CD4-positive, alpha-beta T cell treated with Interferon alpha-2 for 1 hour (primary cell): Measurements from ENCODE around the gene ADGRG2.

Source experiments
- DNase-seq, 2 donors: peaks; one replicate each; pipeline ENCODE4 v3.0.0-alpha.2; 2020 to 2022

The ADGRG2 gene

GRCh38 chrX:19121898-19122640 lies at the start of gene ADGRG2:
Gene ADGRG2 (minus strand): TSS chrX:19122468. CDS start chrX:19068834, 53,634 bp downstream.
- DNase-seq, result no peak

- no peak for DNase-seq
Measured at GRCh38 chrX:19168609-19169008, 46.3 kb upstream of the ADGRG2 start.

- DNase-seq, result no peak
Measured at GRCh38 chrX:19162851-19163250, 40.6 kb upstream of the ADGRG2 start.

GRCh38 chrX:19156186-19156585 lies 33.9 kb upstream of the ADGRG2 start:
- DNase-seq, result no peak

GRCh38 chrX:19152762-19153161 lies 30.5 kb upstream of the ADGRG2 start:
- no peak for DNase-seq

GRCh38 chrX:19137067-19137466 lies 14.8 kb upstream of the ADGRG2 start:
- no peak for DNase-seq

GRCh38 chrX:19133784-19134183 lies 11.5 kb upstream of the ADGRG2 start:
- DNase-seq, result no peak

GRCh38 chrX:19133231-19133630 lies 11.0 kb upstream of the ADGRG2 start:
- no peak for DNase-seq

- no peak for DNase-seq
Measured at GRCh38 chrX:19130628-19131027, 8.4 kb upstream of the ADGRG2 start.

- no peak for DNase-seq
Measured at GRCh38 chrX:19129694-19130093, 7.4 kb upstream of the ADGRG2 start.

- no peak for DNase-seq
Measured at GRCh38 chrX:19127649-19128168, 5.4 kb upstream of the ADGRG2 start.

- DNase-seq, result no peak
Measured at GRCh38 chrX:19122641-19123009, 357 bp upstream of the ADGRG2 start.

- no peak for DNase-seq
Measured at GRCh38 chrX:19121466-19121865, 802 bp downstream of the ADGRG2 start.

- DNase-seq, result no peak
Measured at GRCh38 chrX:19110642-19111041, 11.6 kb downstream of the ADGRG2 start.

- DNase-seq, result no peak
Measured at GRCh38 chrX:19107035-19107434, 15.2 kb downstream of the ADGRG2 start.

- no peak for DNase-seq
Measured at GRCh38 chrX:19100586-19100985, 21.7 kb downstream of the ADGRG2 start.

GRCh38 chrX:19097553-19098283 lies 24.6 kb downstream of the ADGRG2 start:
- DNase-seq, result no peak

- no peak for DNase-seq
Measured at GRCh38 chrX:19096586-19096985, 25.7 kb downstream of the ADGRG2 start.

- no peak for DNase-seq
Measured at GRCh38 chrX:19094654-19095053, 27.6 kb downstream of the ADGRG2 start.

GRCh38 chrX:19091596-19091995 lies 30.7 kb downstream of the ADGRG2 start:
- no peak for DNase-seq

- no peak for DNase-seq
Measured at GRCh38 chrX:19089555-19090040, 32.7 kb downstream of the ADGRG2 start.

- peak in 1 of 2 donors; percentile 14 for DNase-seq
Measured at GRCh38 chrX:19086102-19086772, 36.0 kb downstream of the ADGRG2 start.

GRCh38 chrX:19085666-19086065 lies 36.6 kb downstream of the ADGRG2 start:
- no peak for DNase-seq
